GM10266 (cell line): Measurements from ENCODE around the gene SLC26A11.

Experiments
- DNase-seq: peaks from one replicate; pipeline ENCODE4 v3.0.0; 2012; ENCODE audit errors: extremely low spot score
- CTCF ChIP-seq: IDR thresholded peaks from 2 replicates; pipeline ENCODE4 v1.5.1; 2012; ENCODE audit warnings: mild to moderate bottlenecking, low read depth; ENCODE audit not compliant: control insufficient read depth, insufficient read depth; ENCODE audit errors: missing control alignments

Gene SLC26A11

GRCh38 chr17:80248894-80249710 is 28.9 kb downstream of the SLC26A11 start:
- TF ChIP-seq CTCF, result peak; percentile 12
- no peak for DNase-seq

- no peak for TF ChIP-seq CTCF
- no peak for DNase-seq
Measured at GRCh38 chr17:80251966-80252365, 31.7 kb downstream of the SLC26A11 start.

GRCh38 chr17:80252871-80253270 is 32.6 kb downstream of the SLC26A11 start:
- DNase-seq, result peak; percentile 75
- peak; percentile 63 for TF ChIP-seq CTCF

- TF ChIP-seq CTCF, result no peak
- no peak for DNase-seq
Measured at GRCh38 chr17:80253631-80254395, 33.6 kb downstream of the SLC26A11 start.

- TF ChIP-seq CTCF, result no peak
- peak; percentile 60 for DNase-seq
Measured at GRCh38 chr17:80254396-80255251, 34.4 kb downstream of the SLC26A11 start.

- no peak for TF ChIP-seq CTCF
- DNase-seq, result no peak
Measured at GRCh38 chr17:80256034-80256350, 35.8 kb downstream of the SLC26A11 start.
